Mucosa of stomach (tissue), 1 donor: ENCODE measurements around the gene SLAMF7.

Experiments
- H3K27me3 ChIP-seq: one replicate; pipeline ENCODE4 v1.7.0; 2013; ENCODE audit warnings: mild to moderate bottlenecking, low read length; ENCODE audit not compliant: control insufficient read depth, insufficient read depth
- H3K36me3 ChIP-seq: one replicate; pipeline ENCODE4 v1.7.0; 2013; ENCODE audit warnings: low read length; ENCODE audit not compliant: control insufficient read depth, insufficient read depth
- H3K4me1 ChIP-seq: one replicate; pipeline ENCODE4 v1.7.0; 2013; ENCODE audit warnings: mild to moderate bottlenecking, low read length; ENCODE audit not compliant: control insufficient read depth, insufficient read depth
- H3K4me3 ChIP-seq: one replicate; pipeline ENCODE4 v1.7.0; 2013; ENCODE audit warnings: low read length
- H3K9ac ChIP-seq: one replicate; pipeline ENCODE4 v1.7.0; 2013; ENCODE audit warnings: mild to moderate bottlenecking, low read length, moderate library complexity
- H3K9me3 ChIP-seq: one replicate; pipeline ENCODE4 v1.7.0; 2013; ENCODE audit warnings: mild to moderate bottlenecking, low read length, moderate library complexity; ENCODE audit not compliant: control insufficient read depth
- donor health status: Pancreatic carcinoma.

Gene SLAMF7

GRCh38 chr1:160768295-160768657, 29.2 kb downstream of the SLAMF7 start:
- H3K9me3 ChIP-seq = no peaks in the 10 kb centered on the region
- no peaks in the 10 kb centered on the region for H3K36me3 ChIP-seq
- H3K27me3 ChIP-seq = no peaks in the 10 kb centered on the region
- H3K4me3 ChIP-seq = no peak overlapping the region
- no peak overlapping the region for H3K9ac ChIP-seq
- H3K4me1 ChIP-seq = no peaks in the 10 kb centered on the region

GRCh38 chr1:160772331-160772730, 33.3 kb downstream of the SLAMF7 start:
- Histone ChIP-seq H3K4me1 (no peaks in the 10 kb centered on the region), H3K4me3 (no peak overlapping the region), H3K9me3 (no peaks in the 10 kb centered on the region), H3K27me3 (no peaks in the 10 kb centered on the region), H3K36me3 (no peaks in the 10 kb centered on the region), H3K9ac (no peak overlapping the region)

- Histone ChIP-seq H3K27me3 (no peaks in the 10 kb centered on the region), H3K4me3 (no peak overlapping the region), H3K4me1 (no peaks in the 10 kb centered on the region), H3K9me3 (no peaks in the 10 kb centered on the region), H3K36me3 (no peaks in the 10 kb centered on the region), H3K9ac (no peak overlapping the region)
Measured at GRCh38 chr1:160773093-160773492, 34.0 kb downstream of the SLAMF7 start.

GRCh38 chr1:160774886-160775719, 36.1 kb downstream of the SLAMF7 start:
- H3K9ac ChIP-seq = no peak overlapping the region
- H3K4me3 ChIP-seq = no peak overlapping the region
- no peaks in the 10 kb centered on the region for H3K27me3 ChIP-seq
- no peaks in the 10 kb centered on the region for H3K36me3 ChIP-seq
- H3K9me3 ChIP-seq = no peaks in the 10 kb centered on the region
- peaks cover under 1% of the 10 kb centered on the region for H3K4me1 ChIP-seq

GRCh38 chr1:160776178-160776577, 37.1 kb downstream of the SLAMF7 start:
- H3K4me3 ChIP-seq = no peak overlapping the region
- H3K36me3 ChIP-seq = no peaks in the 10 kb centered on the region
- no peak overlapping the region for H3K9ac ChIP-seq
- peaks cover 11% of the 10 kb centered on the region for H3K4me1 ChIP-seq
- H3K27me3 ChIP-seq = no peaks in the 10 kb centered on the region
- no peaks in the 10 kb centered on the region for H3K9me3 ChIP-seq

- Histone ChIP-seq H3K9me3 (no peaks in the 10 kb centered on the region), H3K4me3 (no peak overlapping the region), H3K27me3 (no peaks in the 10 kb centered on the region), H3K4me1 (peaks cover 24% of the 10 kb centered on the region), H3K36me3 (no peaks in the 10 kb centered on the region), H3K9ac (no peak overlapping the region)
Measured at GRCh38 chr1:160777486-160778089, 38.5 kb downstream of the SLAMF7 start.

GRCh38 chr1:160778976-160779375, 39.9 kb downstream of the SLAMF7 start:
- Histone ChIP-seq H3K36me3 (no peaks in the 10 kb centered on the region), H3K27me3 (no peaks in the 10 kb centered on the region), H3K9me3 (no peaks in the 10 kb centered on the region), H3K4me1 (peaks cover 31% of the 10 kb centered on the region), H3K9ac (no peak overlapping the region), H3K4me3 (no peak overlapping the region)

GRCh38 chr1:160779626-160780397, 40.8 kb downstream of the SLAMF7 start:
- H3K9ac ChIP-seq = no peak overlapping the region
- no peak overlapping the region for H3K4me3 ChIP-seq
- H3K27me3 ChIP-seq = no peaks in the 10 kb centered on the region
- no peaks in the 10 kb centered on the region for H3K36me3 ChIP-seq
- no peaks in the 10 kb centered on the region for H3K9me3 ChIP-seq
- H3K4me1 ChIP-seq = peaks cover 31% of the 10 kb centered on the region

GRCh38 chr1:160780398-160780755, 41.3 kb downstream of the SLAMF7 start:
- Histone ChIP-seq H3K9ac (no peak overlapping the region), H3K4me1 (peaks cover 31% of the 10 kb centered on the region), H3K4me3 (no peak overlapping the region), H3K9me3 (no peaks in the 10 kb centered on the region), H3K27me3 (no peaks in the 10 kb centered on the region), H3K36me3 (no peaks in the 10 kb centered on the region)

GRCh38 chr1:160781186-160781766, 42.2 kb downstream of the SLAMF7 start:
- Histone ChIP-seq H3K9me3 (no peaks in the 10 kb centered on the region), H3K36me3 (no peaks in the 10 kb centered on the region), H3K4me1 (peaks cover 31% of the 10 kb centered on the region), H3K4me3 (no peak overlapping the region), H3K27me3 (no peaks in the 10 kb centered on the region), H3K9ac (peak overlapping the region; percentile 48)

- Histone ChIP-seq H3K4me1 (peaks cover 31% of the 10 kb centered on the region), H3K4me3 (no peak overlapping the region), H3K36me3 (no peaks in the 10 kb centered on the region), H3K9me3 (no peaks in the 10 kb centered on the region), H3K27me3 (no peaks in the 10 kb centered on the region), H3K9ac (peak overlapping the region; percentile 48)
Measured at GRCh38 chr1:160781914-160782689, 43.1 kb downstream of the SLAMF7 start.
